Measurements from ENCODE around the gene MAD2L1BP. TPM values are rescaled to one million over a fixed set of nuclear protein-coding genes. Genes with fewer than 3 reads are reported as not detected.
A peak's percentile ranks its signal among the peaks of the same experiment; 100 is the strongest.

MAD2L1BP gene
- total RNA-seq, 1 experiment from 2014 or later = 33.5 TPM

DNA sequence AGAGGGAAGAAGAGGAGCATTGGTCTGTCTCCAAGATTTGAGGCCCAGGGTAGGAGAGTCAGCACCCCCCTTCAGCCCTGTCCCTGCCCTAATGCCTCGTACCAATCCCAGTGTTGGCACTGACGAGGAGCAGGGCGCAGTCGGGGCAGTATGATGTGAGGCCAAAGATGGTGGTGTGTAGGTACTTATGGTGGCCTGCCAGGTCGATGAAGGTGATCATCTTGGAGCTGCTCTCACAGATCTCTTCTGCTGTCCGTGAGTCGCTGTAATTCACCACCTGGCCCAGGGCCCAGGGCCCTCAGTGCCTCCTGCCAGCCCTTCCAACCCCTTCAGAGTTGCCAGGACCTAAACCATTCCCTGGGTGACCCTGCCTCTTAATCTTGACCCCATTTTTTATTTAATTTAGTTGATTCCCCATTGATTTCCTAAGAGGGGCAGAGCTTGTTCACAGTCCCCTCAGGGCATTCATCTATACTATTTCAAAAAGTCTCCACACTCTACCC, 10.8 kb upstream of the MAD2L1BP start:
- peaks cover 12% of the 10 kb centered on the region for H3K4me1 Mint-ChIP-seq (ENCODE audit: low read depth, unreplicated experiment)
- TF ChIP-seq, protein P1, sequence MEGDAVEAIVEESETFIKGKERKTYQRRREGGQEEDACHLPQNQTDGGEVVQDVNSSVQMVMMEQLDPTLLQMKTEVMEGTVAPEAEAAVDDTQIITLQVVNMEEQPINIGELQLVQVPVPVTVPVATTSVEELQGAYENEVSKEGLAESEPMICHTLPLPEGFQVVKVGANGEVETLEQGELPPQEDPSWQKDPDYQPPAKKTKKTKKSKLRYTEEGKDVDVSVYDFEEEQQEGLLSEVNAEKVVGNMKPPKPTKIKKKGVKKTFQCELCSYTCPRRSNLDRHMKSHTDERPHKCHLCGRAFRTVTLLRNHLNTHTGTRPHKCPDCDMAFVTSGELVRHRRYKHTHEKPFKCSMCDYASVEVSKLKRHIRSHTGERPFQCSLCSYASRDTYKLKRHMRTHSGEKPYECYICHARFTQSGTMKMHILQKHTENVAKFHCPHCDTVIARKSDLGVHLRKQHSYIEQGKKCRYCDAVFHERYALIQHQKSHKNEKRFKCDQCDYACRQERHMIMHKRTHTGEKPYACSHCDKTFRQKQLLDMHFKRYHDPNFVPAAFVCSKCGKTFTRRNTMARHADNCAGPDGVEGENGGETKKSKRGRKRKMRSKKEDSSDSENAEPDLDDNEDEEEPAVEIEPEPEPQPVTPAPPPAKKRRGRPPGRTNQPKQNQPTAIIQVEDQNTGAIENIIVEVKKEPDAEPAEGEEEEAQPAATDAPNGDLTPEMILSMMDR (IDR thresholded peaks at IDR 0.05; ENCODE audit: insufficient read depth in 1 of 2, low read depth in 1 of 2, low read length in 1 of 2, severe bottlenecking in 1 of 2, unreplicated experiment in 1 of 2) = no peak
- DNase-seq = no peak
- no peak overlapping the region for H3K4me3 ChIP-seq (ENCODE audit: low read depth, low read length)
- H3K27ac Mint-ChIP-seq (ENCODE audit: unreplicated experiment) = no peak overlapping the region
- no peaks in the 10 kb centered on the region for H3K4me1 ChIP-seq
- no peaks in the 10 kb centered on the region for H3K27me3 ChIP-seq (replicated peaks; ENCODE audit: control insufficient read depth, insufficient read depth, low read length)
- peaks cover 39% of the 10 kb centered on the region for H3K36me3 Mint-ChIP-seq (ENCODE audit: insufficient read depth, unreplicated experiment)
- POLR2A ChIA-PET = no interaction called here
- no peaks in the 10 kb centered on the region for H3K27me3 Mint-ChIP-seq (ENCODE audit: insufficient read depth, unreplicated experiment)
- no peak overlapping the region for H3K4me3 Mint-ChIP-seq (ENCODE audit: unreplicated experiment)
- BruUV-seq (replicated peaks) = no TSS peak
- H3K36me3 ChIP-seq (ENCODE audit: control insufficient read depth, insufficient read depth, low read length) = peaks cover 3% of the 10 kb centered on the region
- intact Hi-C loops (cut with micrococcal nuclease; ENCODE audit: unreplicated experiment) = no loop called here
- H3K9me3 Mint-ChIP-seq (ENCODE audit: unreplicated experiment) = no peaks in the 10 kb centered on the region
- CTCF ChIA-PET = no interaction called here
- no peaks in the 10 kb centered on the region for H3K9me3 ChIP-seq

DNA sequence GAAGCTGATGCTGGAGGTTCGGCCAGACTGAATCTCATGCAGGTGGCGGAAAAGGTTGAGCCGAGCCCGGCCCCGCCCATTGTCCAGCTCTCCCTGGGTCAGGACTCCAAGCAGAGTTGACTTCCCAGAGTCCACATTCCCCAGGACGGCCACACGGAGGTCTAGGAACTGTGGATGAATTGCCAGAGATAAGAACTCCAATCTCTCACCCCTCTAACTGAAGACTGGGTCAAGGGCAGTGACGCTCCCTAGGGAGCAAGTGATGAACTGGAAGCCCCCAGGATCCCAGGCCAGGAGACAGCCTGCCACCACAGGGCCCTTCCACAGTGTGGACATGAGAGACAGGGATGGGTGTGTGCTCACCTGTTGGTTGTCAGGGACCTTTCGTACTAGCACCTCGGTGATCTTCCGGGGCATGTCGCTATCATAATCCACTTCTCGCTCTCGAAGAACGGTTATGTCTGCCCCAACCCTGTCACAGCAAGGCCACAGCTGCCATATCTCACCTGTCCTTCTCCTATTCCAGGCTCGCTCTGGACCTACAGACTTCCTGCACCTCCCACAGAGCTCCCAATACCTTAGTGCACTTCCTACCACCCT, 10.1 kb upstream of the MAD2L1BP start:
- Histone ChIP-seq H3K4me3 (ENCODE audit: low read depth, low read length) (no peak overlapping the region), H3K36me3 (ENCODE audit: control insufficient read depth, insufficient read depth, low read length) (peaks cover 3% of the 10 kb centered on the region), H3K9me3 (no peaks in the 10 kb centered on the region), H3K4me1 (no peaks in the 10 kb centered on the region), H3K27me3 (replicated peaks; ENCODE audit: control insufficient read depth, insufficient read depth, low read length) (no peaks in the 10 kb centered on the region)
- Mint-ChIP-seq H3K27ac (ENCODE audit: unreplicated experiment) (no peak overlapping the region), H3K4me1 (ENCODE audit: low read depth, unreplicated experiment) (peaks cover 12% of the 10 kb centered on the region), H3K9me3 (ENCODE audit: unreplicated experiment) (no peaks in the 10 kb centered on the region), H3K36me3 (ENCODE audit: insufficient read depth, unreplicated experiment) (peaks cover 40% of the 10 kb centered on the region), H3K27me3 (ENCODE audit: insufficient read depth, unreplicated experiment) (no peaks in the 10 kb centered on the region), H3K4me3 (ENCODE audit: unreplicated experiment) (no peak overlapping the region)
- ChIA-PET CTCF (interaction anchor here (0.5 kb wide), 1 partner anchor 96 kb away, joined by 3 read pairs; no protein-coding TSS in a partner anchor), POLR2A (no interaction called here)
- BruUV-seq (replicated peaks) = no TSS peak
- no peak for DNase-seq
- intact Hi-C loops (cut with micrococcal nuclease; ENCODE audit: unreplicated experiment) = no loop called here
- TF ChIP-seq, protein P1 (IDR thresholded peaks at IDR 0.05; ENCODE audit: insufficient read depth in 1 of 2, low read depth in 1 of 2, low read length in 1 of 2, severe bottlenecking in 1 of 2, unreplicated experiment in 1 of 2) = no peak

DNA sequence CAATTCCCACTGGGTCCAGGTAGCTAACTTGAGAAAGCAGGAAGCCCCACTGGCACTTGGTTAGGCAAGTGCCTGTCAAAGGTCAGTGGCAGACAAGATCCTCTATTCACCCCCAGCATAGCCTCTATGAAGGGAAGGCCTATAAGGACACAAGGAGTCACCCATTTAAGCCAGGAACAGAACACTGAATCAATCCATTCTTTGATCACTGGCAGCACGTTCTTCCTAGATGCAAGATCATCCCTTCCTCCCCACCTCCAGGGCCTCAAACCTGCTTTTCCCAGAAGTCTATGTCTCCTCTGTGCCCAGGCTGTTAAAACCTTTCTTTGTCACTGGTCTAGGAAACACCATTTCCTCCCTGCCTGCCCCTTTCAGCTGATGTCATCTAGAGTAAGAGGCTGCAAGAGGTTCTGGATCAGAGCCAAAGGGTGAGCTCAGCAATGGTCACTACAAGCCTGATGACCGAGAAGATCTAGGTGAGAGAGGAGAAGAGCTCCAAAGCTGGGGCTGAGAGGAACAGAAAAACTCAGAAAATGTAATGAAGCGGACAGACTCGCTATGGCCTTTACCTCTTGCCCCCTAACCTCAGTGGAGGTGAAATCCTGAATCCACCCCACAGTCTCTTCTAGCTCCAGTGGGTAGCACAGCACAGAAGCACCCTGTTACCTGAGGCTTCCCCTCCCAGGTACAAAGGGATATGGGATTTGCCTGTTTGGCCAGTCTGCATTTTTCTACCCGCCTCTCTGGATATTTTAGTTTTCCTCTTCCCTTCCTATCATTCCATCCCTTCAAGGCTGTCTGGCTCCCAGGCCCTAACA, 8.4 kb upstream of the MAD2L1BP start:
- CTCF ChIA-PET = no interaction called here
- BruUV-seq (replicated peaks) = no TSS peak
- Mint-ChIP-seq H3K9me3 (ENCODE audit: unreplicated experiment) (no peaks in the 10 kb centered on the region), H3K27me3 (ENCODE audit: insufficient read depth, unreplicated experiment) (no peaks in the 10 kb centered on the region), H3K27ac (ENCODE audit: unreplicated experiment) (peak overlapping the region; percentile 76), H3K4me1 (ENCODE audit: low read depth, unreplicated experiment) (peaks cover 12% of the 10 kb centered on the region), H3K4me3 (ENCODE audit: unreplicated experiment) (peak overlapping the region; percentile 54), H3K36me3 (ENCODE audit: insufficient read depth, unreplicated experiment) (peaks cover 28% of the 10 kb centered on the region)
- TF ChIP-seq, protein P1 (IDR thresholded peaks at IDR 0.05; ENCODE audit: insufficient read depth in 1 of 2, low read depth in 1 of 2, low read length in 1 of 2, severe bottlenecking in 1 of 2, unreplicated experiment in 1 of 2) = no peak
- Histone ChIP-seq H3K4me1 (no peaks in the 10 kb centered on the region; the same call in 1 of the 2 replicates), H3K27me3 (replicated peaks; ENCODE audit: control insufficient read depth, insufficient read depth, low read length) (no peaks in the 10 kb centered on the region), H3K9me3 (no peaks in the 10 kb centered on the region), H3K36me3 (ENCODE audit: control insufficient read depth, insufficient read depth, low read length) (peaks cover 1% of the 10 kb centered on the region; the same call in 1 of the 2 replicates), H3K4me3 (ENCODE audit: low read depth, low read length) (no peak overlapping the region)
- intact Hi-C loops (cut with micrococcal nuclease; ENCODE audit: unreplicated experiment) = no loop called here
- POLR2A ChIA-PET = interaction anchor here (0.6 kb wide), 1 partner anchor 56 kb away, joined by 3 read pairs; no protein-coding TSS in a partner anchor
- DNase-seq = no peak
